DMS53 treated with DMSO at 0.1 percent for 48 hours (cell line): Measurements from ENCODE around the gene MCU.

ENCODE experiments used
- DNase-seq: peaks from one replicate; lab custom pipeline; 2025; ENCODE audit not compliant: unreplicated experiment; lab: John Stamatoyannopoulos, UW

Gene MCU

DNA sequence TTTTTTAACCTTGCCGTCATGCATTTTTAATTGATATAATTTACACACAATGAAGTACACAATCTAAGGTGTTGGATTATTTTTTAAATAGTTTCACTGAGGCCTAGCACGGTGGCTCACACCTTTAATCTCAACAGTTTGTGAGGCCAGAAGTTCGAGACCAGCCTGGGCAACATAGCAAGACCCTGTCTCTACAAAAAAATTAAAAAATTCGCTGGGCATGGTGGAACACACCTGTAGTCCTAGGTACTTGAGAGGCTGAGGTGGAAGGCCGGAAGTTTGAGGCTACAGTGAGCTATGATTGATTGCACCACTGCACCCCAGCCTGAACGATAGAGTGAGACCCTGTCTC is 108.8 kb downstream of the MCU start:
- DNase-seq, result no peak

DNA sequence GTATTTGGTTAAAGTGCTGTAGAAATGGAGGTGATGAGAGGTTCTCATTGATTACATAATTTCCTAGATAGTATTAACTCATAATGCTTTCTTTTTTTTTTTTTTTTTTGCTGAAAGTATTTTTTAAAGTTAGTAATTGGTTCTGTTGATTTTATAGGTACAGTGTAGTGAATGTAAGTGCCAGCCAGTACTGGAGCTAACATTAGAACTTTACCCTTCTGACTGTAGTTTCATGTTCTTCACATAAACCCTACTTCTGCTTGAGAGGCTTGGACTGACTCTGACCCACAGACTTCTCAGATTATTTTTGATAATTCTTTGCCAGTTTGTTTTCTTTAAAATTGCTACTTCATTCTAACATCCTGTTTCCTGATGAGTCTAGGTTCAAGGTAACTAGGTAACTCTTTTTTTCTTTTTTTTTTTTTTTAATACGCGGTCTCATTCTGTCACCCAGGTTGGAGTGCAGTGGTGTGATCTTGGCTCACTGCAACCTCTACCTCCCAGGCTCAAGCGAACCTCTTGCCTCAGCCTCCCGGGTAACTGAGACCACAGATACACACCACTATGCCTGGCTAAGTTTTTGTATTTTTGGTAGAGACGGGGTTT is 109.4 kb downstream of the MCU start:
- no peak for DNase-seq

DNA sequence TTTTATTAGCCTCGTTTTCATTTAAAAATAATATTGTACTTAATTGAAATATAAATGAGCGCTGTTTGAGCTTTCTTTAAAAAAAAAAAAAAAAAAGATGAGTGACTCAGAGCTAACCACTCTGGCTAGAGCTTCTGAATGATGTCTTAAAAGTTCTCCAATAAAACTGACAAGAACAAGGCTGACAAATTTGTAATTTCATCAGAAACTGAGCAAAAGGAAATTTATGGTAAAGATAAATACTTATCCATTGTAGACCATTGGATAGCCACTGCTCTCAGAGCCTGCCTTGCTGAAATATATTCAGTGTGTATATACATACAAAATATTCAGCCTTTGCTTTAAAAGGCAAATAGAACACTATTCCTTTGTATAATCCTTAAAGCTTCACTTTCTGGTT is 110.4 kb downstream of the MCU start:
- DNase-seq, result no peak

DNA sequence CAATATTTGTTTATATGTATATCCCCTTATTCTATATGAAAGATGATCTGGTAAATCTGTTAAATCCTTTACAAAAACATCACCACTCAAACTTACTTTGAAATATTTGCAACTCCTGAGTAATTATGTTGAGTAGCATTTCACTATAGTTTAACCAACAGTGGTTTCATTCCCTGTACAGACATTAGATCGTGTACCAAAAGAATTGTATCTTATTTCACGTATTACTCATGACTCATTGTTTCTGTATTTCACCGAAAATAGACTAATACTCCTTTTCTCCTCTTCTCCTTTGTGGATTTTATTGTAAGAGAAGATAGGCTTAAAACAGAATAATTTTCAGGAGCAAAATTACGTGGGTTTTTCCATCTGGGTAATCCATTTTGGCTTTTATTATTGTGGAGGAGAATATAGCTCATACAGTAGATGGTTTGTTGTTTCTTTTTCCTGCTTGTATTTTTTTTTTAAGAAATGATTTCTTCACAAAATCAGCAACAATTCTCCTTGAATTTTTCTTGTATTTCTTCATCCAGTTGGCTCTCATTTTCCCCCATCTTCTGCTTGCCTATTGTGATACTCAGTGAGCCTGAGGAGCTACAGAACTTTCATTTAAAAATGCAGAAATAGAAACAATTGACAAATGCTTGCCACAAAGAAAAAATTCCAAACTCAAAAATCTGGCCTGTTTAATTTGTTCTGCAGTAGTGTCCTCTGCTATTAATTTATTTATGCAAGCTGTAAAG is 111.0 kb downstream of the MCU start:
- no peak for DNase-seq

DNA sequence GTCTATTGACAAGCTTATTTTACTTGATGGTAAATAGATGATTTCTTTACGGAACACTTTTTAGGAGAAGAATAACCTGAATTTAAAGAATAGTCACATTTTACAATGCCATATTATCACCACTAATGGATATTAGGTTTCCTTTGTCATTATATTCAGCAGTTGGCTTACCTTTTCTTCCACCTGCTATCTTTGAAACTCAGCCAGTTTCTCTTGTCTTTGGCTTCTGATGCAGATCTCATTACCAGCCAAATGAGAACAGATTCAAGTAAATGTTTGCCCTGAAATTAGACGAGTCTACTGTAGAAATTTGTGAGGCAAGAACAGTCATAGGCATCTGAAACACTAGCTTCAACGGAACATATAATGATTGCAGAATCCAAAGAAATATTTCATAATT is 116.1 kb downstream of the MCU start:
- no peak for DNase-seq

DNA sequence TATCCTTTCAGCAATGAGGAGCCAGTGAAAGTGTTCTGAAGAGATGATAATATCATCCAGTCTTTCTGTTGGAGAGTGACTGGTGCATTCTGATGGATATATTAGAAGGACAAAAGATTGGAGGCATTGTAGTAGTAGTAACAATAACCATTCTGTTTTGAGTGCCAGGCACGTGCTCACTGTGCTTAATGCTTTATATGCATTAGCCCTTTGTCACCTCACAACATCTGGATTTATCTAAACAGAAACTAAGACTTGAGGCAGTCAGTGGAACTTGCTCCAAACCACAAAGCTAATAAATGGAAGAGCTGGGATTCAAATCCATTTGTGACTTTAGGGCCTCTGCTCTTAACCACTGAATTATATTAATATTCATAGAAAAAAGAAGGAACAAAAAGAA is 117.1 kb downstream of the MCU start:
- DNase-seq, result no peak

DNA sequence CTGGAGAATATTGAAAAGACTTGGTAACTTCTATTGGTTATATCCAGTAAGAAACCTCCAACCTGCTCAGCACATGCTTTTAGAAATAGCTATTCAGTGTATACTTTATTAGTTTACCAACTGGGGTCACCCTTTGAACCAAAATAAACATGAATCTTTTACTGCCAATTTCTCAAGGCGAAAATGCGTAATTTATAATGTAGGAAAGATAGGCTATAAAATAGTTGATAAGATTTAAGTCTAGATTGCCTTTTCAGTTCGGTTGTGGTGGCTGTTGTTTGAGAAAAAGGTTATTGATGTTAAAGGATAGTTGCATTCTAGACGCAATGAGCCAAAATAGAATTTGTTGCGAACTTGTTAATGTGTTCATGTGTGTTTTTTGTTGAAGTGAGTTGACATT is 119.0 kb downstream of the MCU start:
- DNase-seq, result no peak

DNA sequence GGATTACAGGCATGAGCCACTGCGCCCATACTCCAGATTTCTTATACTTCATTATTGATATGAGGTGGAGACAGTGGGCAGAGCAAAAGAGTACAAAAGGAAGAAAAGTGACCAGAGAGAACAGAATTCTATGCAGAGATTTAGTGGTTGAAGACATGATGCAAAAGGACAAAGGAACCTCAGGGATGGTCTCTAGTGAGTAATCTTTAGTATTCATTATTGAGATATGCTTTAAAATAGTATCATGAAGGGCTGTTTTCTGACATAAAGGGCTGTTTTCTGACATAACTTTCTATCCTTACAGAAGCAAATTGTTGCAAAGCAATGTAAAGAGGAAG is 120.4 kb downstream of the MCU start:
- DNase-seq, result no peak

DNA sequence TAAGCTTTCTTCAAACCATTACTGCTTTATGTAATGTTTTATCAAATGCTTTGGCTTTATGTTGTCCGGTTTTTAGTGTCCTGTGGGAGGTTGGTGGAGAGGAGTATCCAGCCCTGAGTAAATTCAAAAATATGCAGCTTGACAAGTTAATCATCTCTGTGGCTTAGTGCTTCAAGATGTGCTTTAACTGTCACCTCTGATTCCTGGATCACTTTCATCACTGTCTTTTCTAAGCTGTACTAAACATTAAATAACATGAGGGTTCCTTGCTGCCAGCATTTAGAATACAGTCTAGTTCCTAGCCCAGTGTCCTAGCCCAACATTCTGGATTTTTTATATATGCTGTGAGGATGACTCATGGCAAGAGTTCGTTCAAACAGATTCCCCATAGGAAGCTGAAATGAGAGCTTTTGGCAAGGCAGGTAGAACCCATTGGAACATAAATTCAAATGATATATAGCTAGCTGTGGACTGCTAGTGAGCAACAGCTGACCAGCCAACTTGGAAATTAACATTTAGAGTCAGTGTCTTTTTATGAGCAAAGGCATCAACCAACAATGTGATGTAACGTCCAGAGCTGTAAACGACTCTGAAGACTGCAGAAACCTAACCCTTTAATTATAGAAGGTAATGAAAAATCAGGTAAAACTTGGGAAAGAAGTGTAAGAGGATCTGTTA is 120.9 kb downstream of the MCU start:
- no peak for DNase-seq

DNA sequence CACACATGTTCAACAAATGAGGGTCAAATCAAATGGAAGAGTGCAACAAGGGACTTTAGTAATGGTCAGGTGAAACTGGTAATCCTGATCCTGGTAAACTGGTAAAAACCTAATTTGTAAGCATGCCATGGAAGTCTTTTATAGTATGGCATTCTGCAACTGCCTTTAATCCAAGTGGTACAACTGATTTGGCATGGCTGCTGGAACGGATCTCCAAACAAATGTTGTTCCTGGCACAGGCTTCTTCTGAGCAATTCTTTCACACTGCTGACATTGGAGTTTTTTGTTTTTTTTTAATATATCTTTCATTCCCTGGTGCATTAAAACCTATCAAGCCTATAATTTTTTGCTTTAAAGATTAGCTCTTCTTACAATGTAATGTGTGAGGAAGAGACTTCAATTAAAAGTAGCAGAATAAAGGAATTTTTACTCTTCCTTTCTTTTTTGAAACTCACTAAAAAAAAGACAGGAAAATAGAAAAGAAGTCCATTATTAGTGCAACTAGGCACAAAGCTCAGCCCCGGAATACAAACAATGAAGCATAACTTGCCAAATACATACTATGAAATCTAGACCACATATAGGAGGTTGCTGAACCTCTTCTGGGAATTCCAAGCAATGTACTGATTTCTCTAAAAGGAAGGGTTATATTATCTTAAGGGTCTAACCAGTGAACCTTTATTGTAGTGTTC is 122.3 kb downstream of the MCU start:
- no peak for DNase-seq

DNA sequence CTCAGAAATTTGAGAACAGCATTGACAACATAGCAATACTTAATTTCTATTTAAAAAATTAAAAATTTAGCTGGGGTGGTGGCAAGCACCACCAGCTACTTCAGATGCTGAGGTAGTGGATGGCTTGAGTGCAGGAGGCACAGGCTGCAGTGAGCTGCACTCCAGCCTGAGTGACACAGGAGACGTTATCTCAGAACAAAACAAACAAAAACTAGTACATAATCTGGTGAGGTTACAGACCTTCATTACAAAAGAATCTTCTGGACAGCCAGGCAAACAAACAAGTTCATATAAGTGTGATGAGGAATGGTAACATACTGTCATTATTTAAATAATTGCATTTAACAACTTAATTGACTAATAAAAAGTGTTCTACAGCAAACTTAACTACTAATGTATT is 124.6 kb downstream of the MCU start:
- DNase-seq, result no peak

DNA sequence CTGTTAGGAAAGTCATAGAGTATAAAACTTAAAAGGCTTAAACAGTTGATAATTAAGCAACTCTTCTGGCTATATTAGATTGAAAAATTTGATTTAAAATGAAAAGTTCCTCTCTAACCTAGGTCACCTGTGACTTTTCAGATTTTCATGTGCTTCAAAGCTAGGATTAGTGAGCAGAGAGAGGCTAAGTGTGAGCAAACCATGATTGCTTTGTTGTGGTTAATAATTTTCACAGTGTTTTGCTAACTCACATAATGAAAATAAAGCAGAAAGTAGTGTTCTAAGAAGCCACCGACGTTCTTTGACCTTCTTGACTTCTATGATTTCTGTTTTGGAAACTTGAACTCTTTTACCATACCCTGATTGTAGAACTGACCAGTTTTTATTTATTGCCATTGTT is 126.1 kb downstream of the MCU start:
- no peak for DNase-seq

DNA sequence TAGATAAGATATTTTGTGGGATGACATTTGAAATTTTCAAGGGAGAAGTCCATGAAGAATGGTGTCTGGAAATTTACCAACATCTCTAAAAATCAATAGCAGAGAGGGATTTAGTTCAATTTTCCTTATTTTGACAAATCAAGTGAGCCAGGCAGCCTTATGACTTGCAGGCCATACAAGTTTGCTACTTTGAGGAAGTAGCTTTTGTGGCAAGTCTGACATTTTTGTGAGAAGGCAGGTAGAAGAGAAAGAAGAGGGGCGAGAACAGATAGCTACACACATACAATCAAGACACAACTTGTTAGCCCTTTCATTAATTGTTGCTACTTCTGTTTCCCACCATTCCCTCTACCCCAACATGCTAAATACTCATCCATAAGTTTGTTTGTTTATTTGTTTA is 127.1 kb downstream of the MCU start:
- no peak for DNase-seq

DNA sequence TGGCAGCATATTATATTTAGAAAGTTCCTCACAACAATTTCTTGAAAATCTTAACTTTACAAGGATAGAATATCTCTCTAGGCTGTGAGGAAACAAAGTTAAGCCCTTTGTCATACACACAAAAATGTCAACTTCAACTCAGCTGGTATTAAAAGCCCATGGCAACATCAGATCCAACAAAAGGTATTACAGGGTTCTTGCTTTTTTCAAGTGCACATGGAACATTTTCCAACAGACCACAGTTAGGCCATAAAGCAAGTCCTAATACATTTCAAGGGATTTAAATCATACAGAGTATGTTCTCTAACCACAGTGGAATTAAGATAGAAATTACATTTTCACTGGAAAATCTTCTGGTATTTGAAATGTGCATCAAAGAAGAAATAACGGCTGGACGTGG is 129.7 kb downstream of the MCU start:
- DNase-seq, result no peak

DNA sequence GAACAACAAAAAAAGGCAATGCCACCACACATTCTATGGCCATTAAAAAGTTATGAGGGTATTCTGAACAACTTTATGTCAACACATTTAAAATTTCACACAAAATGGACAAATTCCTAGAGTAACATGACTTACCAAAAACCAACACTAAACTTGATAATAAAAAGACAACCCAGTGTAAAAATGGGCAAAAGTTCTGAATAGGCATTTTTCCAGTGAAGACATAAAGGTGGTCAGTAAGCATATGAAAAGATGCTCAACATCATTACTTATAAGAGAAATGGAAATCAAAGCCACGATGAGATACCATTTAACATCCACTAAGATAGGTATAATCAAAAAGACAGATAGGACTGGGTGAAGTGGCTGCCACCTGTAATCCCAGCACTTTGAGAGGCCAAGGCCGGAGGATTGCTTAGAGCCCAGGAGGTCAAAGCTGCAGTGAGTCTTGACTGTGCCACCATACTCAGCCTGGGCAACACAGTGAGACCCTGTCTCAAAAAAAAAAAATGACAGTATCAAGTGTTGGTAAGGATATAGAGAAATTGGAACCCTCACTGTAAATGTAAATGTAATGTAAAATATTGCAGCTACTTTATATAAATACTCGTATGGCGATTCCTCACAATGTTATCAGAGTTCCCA is 130.5 kb downstream of the MCU start:
- no peak for DNase-seq

DNA sequence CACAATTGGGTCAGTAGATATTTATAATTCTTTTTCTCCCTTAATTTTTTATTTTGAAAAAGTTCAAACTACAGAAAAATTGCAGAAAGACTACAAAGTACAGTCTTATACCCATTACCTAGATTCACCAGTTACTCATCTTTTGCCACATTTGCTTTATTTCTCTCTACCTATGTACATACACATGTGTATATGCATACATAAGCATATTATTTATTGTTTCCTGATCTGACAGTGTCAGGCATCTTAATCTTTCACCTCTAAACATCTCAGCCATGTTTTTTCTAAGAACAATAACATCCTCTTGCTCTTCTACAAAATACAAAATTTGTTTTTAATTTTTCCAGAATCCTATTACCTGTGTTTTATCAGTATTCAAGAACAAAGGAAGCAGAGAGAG is 133.2 kb downstream of the MCU start:
- DNase-seq, result no peak

DNA sequence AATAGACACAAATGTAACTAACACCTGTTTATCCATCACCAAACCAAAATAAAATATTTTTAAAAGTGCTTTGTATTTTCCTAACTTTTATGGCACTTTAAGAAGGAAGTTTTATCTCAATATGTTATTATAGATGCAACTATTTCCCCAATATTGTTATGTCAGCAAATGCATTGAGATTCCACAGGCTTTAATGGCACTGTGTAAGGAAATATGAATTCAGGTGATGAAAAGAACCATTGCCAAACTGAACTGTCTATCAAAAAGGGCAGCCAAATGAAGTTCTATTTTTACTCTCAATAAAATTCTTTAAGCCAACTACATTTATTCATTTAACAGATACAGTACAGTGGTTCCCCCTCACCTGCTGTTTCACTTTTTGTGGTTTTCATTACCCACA is 134.4 kb downstream of the MCU start:
- DNase-seq, result no peak

DNA sequence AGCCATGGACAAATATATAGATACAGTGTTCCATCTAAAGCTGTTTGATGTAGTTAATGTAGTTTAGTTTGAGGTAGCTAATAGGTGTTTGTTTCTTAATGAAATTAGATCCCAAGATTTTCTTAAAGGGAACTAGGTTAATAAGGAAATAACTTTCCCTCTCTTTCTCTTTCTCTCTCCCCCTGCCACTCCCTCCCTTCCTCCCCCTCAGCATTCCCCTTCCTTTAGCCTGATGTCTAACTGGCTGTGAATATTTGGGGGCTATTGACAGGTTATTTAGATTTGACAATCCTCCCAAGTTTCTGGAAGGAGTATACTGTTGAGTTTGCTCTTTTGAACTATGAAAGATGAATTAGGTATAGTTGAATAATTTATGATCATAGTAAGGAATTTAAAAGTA is 136.4 kb downstream of the MCU start:
- no peak for DNase-seq

DNA sequence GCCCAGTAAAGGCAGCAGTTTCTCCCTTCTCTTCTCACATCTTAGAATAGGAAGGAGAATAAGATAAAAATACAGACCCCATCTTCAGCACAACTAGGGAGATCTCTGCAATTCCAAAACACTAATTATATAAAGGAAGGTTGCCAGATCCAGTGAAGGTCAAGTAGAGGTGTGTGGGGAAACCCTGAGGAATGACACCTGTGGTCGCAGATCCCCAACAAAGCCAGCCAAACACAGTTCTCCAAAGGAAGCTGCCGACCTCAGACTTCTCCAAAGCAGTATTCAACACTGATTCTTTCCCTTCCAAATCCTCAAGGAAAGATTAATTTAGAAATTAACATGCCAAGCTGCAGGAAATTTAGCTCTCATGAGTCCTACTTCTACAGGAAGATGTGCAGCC is 138.7 kb downstream of the MCU start:
- no peak for DNase-seq

DNA sequence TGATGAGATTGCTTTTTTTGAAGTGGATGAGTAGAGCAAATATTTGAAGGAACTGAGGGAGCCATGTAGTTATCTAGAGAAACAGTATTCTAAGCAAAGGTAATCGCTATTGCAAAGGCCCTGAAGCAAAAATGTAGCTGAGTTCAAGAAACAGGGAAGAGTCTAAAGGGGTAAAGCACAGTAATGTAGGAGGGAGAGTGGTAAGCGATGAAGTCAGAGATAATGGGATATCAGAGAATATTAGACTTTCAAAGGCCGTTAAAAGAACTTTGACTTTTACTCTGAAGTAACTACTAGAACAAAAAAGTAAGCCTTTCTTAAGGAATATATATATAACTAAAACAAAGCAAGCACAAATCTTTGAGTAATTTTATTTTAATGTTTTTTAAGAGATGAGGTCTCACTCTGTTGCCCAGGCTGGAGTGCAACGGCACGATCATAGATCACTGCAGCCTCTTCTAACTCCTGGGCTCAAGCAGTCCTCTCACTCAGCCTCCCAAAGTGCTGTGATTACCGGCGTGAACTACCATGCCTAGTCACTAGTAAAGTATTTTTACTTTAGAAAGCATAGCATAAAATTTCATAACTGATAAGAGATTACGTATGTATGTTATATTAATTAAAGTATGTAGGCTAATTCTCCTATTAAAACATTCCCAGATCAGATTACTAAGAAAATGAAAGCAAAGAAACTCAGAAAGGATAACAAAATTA is 139.9 kb downstream of the MCU start:
- no peak for DNase-seq

DNA sequence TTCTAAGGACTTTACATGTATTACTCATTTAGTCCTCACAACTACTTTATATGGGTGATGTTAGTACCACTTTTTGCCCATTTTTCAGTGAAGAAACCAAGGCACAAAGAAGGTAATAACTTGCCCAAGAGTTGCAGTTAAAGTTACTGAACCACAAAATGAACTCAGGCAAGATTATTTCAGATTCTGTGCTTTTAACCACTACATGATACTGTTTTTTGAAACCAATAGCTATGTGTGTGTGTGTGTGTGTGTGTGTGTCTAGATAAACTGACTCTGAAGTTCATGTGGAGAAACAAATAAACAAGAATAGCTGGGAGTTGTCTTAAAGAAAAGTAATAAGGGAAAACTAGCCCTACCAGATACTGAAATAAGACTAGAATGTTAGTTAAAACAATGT is 140.8 kb downstream of the MCU start:
- no peak for DNase-seq
